Esophagus muscularis mucosa (tissue), 3 donors: ENCODE data around the gene TRPC4AP.

Source experiments
- CTCF ChIP-seq, 3 experiments: fragments of 200-600 bp in 2 of 3; fragments of 450-650 bp in 1 of 3; sonication (generic) in 2 of 3; IDR thresholded peaks; one replicate each; pipeline ENCODE4 v1.5.1; 2017 to 2019; ENCODE audit warnings: antibody characterized with exemption in 3 of 3, mild to moderate bottlenecking in 2 of 3, moderate library complexity in 1 of 3
- POLR2AphosphoS5 ChIP-seq, 2 donors: sonication (generic); formaldehyde crosslinking; IDR thresholded peaks; one replicate each; pipeline ENCODE4 v1.6.1; 2017; ENCODE audit warnings: antibody characterized with exemption in 2 of 2

GRCh38 chr20:35079472-35080347 is 12.9 kb downstream of the TRPC4AP start:
- TF ChIP-seq CTCF (IDR thresholded peaks at IDR 0.05) (no peak), POLR2AphosphoS5 (IDR thresholded peaks at IDR 0.05) (no peak)
